Measurements from ENCODE around the gene NPAS2. TPM values are rescaled to one million over a fixed set of nuclear protein-coding genes. Genes with fewer than 3 reads are reported as not detected.

The NPAS2 gene
- total and polyA plus RNA-seq, 2 donors (not counting 3 experiments of a cell fraction or from before 2014, with no cell fraction given), result 29.0 to 53.9 TPM

DNA sequence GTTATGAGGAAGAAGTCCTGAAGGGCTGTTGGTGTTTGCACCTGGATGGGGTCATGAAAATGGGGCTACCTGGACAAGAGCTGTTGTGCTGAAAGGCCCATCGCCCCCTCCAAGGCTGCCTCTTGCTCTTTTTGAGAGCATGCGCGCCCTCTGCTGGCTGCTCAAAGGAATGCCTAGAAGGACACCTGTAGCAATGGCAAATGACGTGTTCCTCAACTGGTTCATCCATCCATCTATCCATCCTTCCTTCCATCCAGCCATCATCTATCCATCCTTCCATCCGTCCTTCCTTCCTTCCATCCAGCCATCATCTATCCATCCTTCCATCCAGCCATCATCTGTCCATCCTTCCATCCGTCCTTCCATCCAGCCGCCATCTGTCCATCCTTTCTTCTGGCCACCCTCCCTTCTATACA is 165.0 kb downstream of the NPAS2 start:
- ChIA-PET CTCF (interaction anchor here (0.5 to 4.3 kb wide), 11 partner anchors 33 to 391 kb away, joined by 3 to 104 read pairs (median 5); no protein-coding TSS in a partner anchor), POLR2A (no interaction called here)
- no peak overlapping the region for H3K9ac ChIP-seq (replicated peaks; ENCODE audit: extremely low read depth, insufficient read depth, low read length)
- H3K4me3 ChIP-seq (replicated peaks in 1 of 3; ENCODE audit: insufficient read depth in 1 of 3, low read depth in 1 of 3, low read length in 3 of 3), result no peak overlapping the region
- H3K4me2 ChIP-seq (ENCODE audit: insufficient read depth, low read length), result no peak overlapping the region
- H3K36me3 ChIP-seq (ENCODE audit: control insufficient read depth in 2 of 2, extremely low read depth in 1 of 2, insufficient read depth in 2 of 2, low read length in 2 of 2), result peaks cover 3 to 20% of the 10 kb centered on the region in 2 experiments
- no peak overlapping the region for H3K27ac ChIP-seq (ENCODE audit: insufficient read depth, low read depth, low read length)
- no peak for TF ChIP-seq EZH2 (IDR thresholded peaks at IDR 0.05; ENCODE audit: borderline replicate concordance, low read depth, low read length, severe bottlenecking)
- TF ChIP-seq JUN (IDR thresholded peaks at IDR 0.05; ENCODE audit: borderline replicate concordance, insufficient read depth, insufficient read length, low read depth), result no peak
- no peak for TF ChIP-seq POLR2A (IDR thresholded peaks at IDR 0.05; ENCODE audit: low read depth, low read length)
- TF ChIP-seq GATA2 (IDR thresholded peaks at IDR 0.05; ENCODE audit: insufficient read depth, insufficient read length, low read depth, low read length), result no peak
- no peak for TF ChIP-seq POLR2AphosphoS5 (IDR thresholded peaks at IDR 0.05; ENCODE audit: insufficient read depth, low read depth, low read length)
- no peak for TF ChIP-seq FOS (IDR thresholded peaks at IDR 0.05; ENCODE audit: borderline replicate concordance, insufficient read depth, low read length)
- TF ChIP-seq, protein P1, sequence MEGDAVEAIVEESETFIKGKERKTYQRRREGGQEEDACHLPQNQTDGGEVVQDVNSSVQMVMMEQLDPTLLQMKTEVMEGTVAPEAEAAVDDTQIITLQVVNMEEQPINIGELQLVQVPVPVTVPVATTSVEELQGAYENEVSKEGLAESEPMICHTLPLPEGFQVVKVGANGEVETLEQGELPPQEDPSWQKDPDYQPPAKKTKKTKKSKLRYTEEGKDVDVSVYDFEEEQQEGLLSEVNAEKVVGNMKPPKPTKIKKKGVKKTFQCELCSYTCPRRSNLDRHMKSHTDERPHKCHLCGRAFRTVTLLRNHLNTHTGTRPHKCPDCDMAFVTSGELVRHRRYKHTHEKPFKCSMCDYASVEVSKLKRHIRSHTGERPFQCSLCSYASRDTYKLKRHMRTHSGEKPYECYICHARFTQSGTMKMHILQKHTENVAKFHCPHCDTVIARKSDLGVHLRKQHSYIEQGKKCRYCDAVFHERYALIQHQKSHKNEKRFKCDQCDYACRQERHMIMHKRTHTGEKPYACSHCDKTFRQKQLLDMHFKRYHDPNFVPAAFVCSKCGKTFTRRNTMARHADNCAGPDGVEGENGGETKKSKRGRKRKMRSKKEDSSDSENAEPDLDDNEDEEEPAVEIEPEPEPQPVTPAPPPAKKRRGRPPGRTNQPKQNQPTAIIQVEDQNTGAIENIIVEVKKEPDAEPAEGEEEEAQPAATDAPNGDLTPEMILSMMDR (IDR thresholded peaks at IDR 0.05; ENCODE audit: extremely low read depth in 1 of 2, insufficient read depth in 1 of 2, low read depth in 1 of 2, low read length in 2 of 2), result peak; percentile 76 to 84
- no peak for TF ChIP-seq MYC (IDR thresholded peaks at IDR 0.05; ENCODE audit: low read depth, low read length)
- BruUV-seq (replicated peaks), result no TSS peak
- no peaks in the 10 kb centered on the region for H4K20me1 ChIP-seq (replicated peaks; ENCODE audit: control insufficient read depth, extremely low read depth, insufficient read depth, low read length)
- no peaks in the 10 kb centered on the region for H3K9me1 ChIP-seq (replicated peaks; ENCODE audit: control insufficient read depth, extremely low read depth, insufficient read depth, low read length)
- no peak overlapping the region for H2AFZ ChIP-seq (ENCODE audit: low read depth, low read length)
- dilution Hi-C loops (cut with MboI; ENCODE audit: extremely low pct_ligation_motif_present, low sequenced_read_pairs) (no loop called here), intact Hi-C loops (cut with micrococcal nuclease) (loop anchor here (1.0 to 10.0 kb wide), 6 partner anchors 60 to 560 kb away; no protein-coding TSS in a partner anchor)
- DNase-seq (ENCODE audit: low read depth, low spot score) (peak; percentile 78), FAIRE-seq (peak; percentile 94)
- no peaks in the 10 kb centered on the region for H3K27me3 ChIP-seq (ENCODE audit: control insufficient read depth in 2 of 2, insufficient read depth in 2 of 2, low read length in 2 of 2)
- H3K79me2 ChIP-seq (ENCODE audit: control insufficient read depth, insufficient read depth, low read length), result no peaks in the 10 kb centered on the region
- H3K4me1 ChIP-seq (ENCODE audit: control insufficient read depth, extremely low read depth, insufficient read depth, low read length), result peaks cover 7% of the 10 kb centered on the region
- no peaks in the 10 kb centered on the region for H3K9me3 ChIP-seq (replicated peaks; ENCODE audit: control insufficient read depth, insufficient read depth, low read length)
